GM12873 (cell line): Measurements from ENCODE around the gene RPS15A.

ENCODE experiments used
- TF ChIP-seq, protein P1 (sequence below): IDR thresholded peaks from 2 replicates; pipeline ENCODE4 v1.5.1; 2012; ENCODE audit warnings: low read depth, mild to moderate bottlenecking, moderate library complexity, low read length, control low read depth; ENCODE audit not compliant: insufficient read depth; ENCODE audit errors: missing control alignments

RPS15A gene

DNA sequence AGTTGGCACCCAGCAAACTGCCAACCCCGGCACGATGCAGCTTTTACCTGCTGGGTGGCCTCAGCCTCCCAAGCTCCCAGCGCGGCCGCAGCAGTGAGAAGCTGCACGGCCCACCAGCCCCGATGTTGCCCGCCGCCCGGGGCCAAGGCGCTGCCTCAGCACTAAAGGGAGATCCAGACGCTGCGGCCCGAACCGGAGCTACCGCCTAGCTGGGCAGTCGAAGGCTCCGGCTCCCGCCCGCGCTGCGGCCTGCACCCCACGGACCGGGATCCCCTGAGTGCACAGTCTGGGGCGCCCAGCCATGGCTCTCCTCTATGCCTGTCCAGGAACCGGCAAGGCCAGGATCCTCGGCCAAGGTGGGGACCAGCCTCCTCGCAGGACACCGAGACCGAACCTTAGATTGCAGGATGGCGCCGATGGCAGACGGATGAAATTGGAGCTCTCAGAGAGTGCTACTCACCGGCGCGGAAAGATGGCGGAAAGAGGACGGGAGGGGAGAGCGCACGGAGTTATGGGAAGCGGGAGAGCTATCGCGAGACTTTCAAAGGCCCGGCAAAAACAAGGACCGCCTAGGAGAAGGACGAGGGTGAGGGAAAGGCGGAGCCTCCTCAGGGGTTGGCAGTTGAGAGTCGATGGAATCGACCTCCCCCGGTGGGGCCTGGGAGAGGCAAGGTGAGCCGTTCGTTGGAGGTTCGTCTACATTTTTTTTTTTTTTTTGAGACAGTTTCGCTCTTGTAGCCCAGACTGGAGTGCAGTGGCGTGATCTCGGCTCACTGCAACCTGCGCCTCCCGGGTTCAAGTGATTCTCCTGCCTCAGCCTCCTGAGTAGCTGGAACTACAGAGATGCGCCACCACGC, at the start of gene RPS15A:
Gene RPS15A, minus strand, starts transcription at position 485 of the 857 bp plus-strand sequence. CDS start 1,221 bp downstream, outside the sequence.
- TF ChIP-seq, protein P1, sequence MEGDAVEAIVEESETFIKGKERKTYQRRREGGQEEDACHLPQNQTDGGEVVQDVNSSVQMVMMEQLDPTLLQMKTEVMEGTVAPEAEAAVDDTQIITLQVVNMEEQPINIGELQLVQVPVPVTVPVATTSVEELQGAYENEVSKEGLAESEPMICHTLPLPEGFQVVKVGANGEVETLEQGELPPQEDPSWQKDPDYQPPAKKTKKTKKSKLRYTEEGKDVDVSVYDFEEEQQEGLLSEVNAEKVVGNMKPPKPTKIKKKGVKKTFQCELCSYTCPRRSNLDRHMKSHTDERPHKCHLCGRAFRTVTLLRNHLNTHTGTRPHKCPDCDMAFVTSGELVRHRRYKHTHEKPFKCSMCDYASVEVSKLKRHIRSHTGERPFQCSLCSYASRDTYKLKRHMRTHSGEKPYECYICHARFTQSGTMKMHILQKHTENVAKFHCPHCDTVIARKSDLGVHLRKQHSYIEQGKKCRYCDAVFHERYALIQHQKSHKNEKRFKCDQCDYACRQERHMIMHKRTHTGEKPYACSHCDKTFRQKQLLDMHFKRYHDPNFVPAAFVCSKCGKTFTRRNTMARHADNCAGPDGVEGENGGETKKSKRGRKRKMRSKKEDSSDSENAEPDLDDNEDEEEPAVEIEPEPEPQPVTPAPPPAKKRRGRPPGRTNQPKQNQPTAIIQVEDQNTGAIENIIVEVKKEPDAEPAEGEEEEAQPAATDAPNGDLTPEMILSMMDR = no peak

DNA sequence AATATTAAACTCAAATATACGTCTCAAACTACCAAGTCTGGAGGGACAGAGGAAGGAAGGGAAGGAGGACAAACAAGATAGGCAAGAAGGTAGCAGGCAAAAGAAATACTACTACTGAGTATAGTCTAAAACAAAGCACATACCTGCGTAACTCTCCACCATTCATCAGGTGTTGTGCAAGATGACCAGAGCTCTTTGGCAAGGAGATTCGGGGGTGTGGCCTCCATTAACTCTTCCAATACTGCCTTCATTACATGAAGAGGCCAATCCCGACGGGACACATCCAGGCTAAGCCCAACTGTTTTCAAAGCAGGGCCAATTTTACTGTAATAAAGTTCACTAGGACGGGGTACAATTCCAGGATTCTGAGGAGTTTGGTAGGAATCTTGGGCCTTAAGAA, 49.4 kb upstream of the RPS15A start:
- TF ChIP-seq, protein P1 = no peak

DNA sequence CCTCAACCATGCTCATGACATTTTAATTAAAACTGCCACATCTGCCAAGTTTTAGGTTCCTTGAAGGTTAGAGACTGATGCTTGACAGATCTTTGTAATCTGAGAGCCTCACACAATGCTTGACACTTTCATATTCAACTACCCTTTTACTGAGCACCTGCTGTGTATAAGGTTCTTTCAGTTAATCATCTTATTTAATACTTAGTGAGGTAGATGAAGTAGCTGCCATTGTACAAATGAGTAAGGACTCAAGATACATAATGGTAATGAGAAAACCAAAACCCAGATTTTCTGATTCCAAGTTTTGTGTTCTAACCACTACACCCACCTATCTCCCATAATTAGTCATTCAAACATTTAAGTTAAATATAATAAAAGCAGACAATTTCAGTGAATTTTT, 46.6 kb upstream of the RPS15A start:
- TF ChIP-seq, protein P1 = no peak

GRCh38 chr16:18834864-18835263, 44.7 kb upstream of the RPS15A start:
- TF ChIP-seq, protein P1 = no peak

DNA sequence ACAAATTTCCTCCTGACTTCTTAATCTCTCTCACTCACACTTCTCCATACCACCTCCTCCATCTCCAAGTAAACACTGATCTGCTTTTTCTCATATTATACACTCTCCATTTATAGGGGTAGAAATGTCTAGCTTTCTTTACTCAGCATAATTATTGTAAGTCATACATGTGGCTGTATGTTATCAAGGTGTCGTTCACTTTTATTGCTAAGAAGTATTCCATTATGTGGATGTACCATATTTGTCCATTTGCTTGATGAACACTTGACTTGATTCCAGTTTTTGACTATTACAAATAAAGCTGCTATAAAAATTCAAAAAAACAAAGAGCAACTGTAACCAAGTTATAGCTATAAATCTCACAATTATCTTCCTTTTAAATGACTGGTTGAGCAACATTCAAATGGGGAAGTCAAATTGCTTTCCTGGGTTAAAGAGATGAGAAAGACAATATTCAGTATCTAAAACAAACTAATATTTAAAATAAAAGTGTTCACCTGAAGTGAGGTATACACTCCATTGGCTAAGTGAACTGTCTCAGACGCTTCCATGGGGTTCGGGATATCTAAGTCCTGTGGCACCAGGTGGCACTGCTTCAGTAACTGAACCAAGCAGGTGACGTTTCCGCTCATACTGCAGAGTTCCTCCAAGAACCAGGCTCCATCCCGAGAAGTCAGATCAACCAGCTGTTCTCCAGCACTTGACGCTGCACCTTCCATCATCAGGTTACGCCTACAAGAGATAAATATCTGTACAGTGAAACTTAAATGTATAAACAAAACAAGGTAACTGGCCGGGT, 43.8 kb upstream of the RPS15A start:
- TF ChIP-seq, protein P1 = no peak

GRCh38 chr16:18832613-18833012, 42.5 kb upstream of the RPS15A start:
- TF ChIP-seq, protein P1 = no peak

DNA sequence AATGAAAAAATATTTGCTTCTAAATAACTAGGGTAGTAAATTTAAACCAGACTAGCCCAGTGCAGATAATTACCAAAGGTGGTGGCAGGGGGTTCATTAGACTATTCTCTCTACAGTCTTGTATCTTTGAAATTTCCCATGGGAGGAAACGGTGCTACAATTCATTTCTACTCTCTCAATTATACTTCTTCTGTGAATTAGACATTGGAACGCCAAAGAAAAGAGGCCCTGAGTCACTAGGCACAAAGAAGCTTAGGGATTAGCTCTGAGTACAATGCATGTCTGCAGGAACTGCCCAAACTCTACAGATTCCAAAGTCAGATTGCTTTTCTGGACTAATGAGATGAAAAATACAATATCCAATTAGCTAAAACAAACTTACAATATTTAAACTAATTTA, 41.9 kb upstream of the RPS15A start:
- TF ChIP-seq, protein P1 = no peak
